Astrocyte (in vitro differentiated cells and primary cell): ENCODE results near the gene PCNX4. TPM values are rescaled to one million over a fixed set of nuclear protein-coding genes. Genes with fewer than 3 reads are reported as not detected.

Source experiments
- DNase-seq: peaks from one replicate; pipeline ENCODE4 v3.0.0-alpha.2; 2010; ENCODE audit warnings: low read depth
- FAIRE-seq: peaks from 2 replicates; lab custom pipeline; 2011; peaks lifted over from hg19 to GRCh38; lab: Jason Lieb, UNC
- H2AFZ ChIP-seq: 2 replicates; pipeline ENCODE4 v1.6.0; 2012; ENCODE audit warnings: low read depth, low read length, inconsistent platforms
- H3K27ac ChIP-seq: 2 replicates; pipeline ENCODE4 v1.5.1; 2011; ENCODE audit warnings: low read depth, low read length, inconsistent platforms
- H3K27me3 ChIP-seq: 2 replicates; pipeline ENCODE4 v1.6.0; 2011; ENCODE audit warnings: low read length, inconsistent platforms; ENCODE audit not compliant: insufficient read depth
- H3K36me3 ChIP-seq: 2 replicates; pipeline ENCODE4 v1.5.1; 2011; ENCODE audit warnings: low read length, inconsistent platforms; ENCODE audit not compliant: insufficient read depth
- H3K4me1 ChIP-seq: 2 replicates; pipeline ENCODE4 v1.5.1; 2011; ENCODE audit warnings: low read length, inconsistent platforms; ENCODE audit not compliant: insufficient read depth
- H3K4me2 ChIP-seq: 2 replicates; pipeline ENCODE4 v1.6.0; 2012; ENCODE audit warnings: low read length, inconsistent platforms
- H3K4me3 ChIP-seq: 2 replicates; pipeline ENCODE4 v1.5.1; 2011; ENCODE audit warnings: low read depth, mild to moderate bottlenecking, low read length, inconsistent platforms; ENCODE audit not compliant: insufficient read depth
- H3K79me2 ChIP-seq: 2 replicates; pipeline ENCODE4 v1.6.0; 2012; ENCODE audit warnings: mild to moderate bottlenecking, low read length, inconsistent platforms; ENCODE audit not compliant: insufficient read depth
- H3K9ac ChIP-seq: 2 replicates; pipeline ENCODE4 v1.6.0; 2012; ENCODE audit warnings: mild to moderate bottlenecking, low read length, inconsistent platforms
- H3K9me3 ChIP-seq: 2 replicates; pipeline ENCODE4 v1.5.1; 2012; ENCODE audit warnings: low read depth, mild to moderate bottlenecking, low read length, inconsistent platforms; ENCODE audit not compliant: insufficient read depth
- H4K20me1 ChIP-seq: 2 replicates; pipeline ENCODE4 v1.6.0; 2012; ENCODE audit warnings: low read length, inconsistent platforms; ENCODE audit not compliant: insufficient read depth
- H3K27ac Mint-ChIP-seq: one replicate; pipeline ENCODE4 v1.8.0; 2021; ENCODE audit warnings: mild to moderate bottlenecking, mixed read lengths; ENCODE audit not compliant: unreplicated experiment
- H3K27me3 Mint-ChIP-seq: one replicate; pipeline ENCODE4 v1.8.0; 2021; ENCODE audit warnings: low read depth, mixed read lengths; ENCODE audit not compliant: unreplicated experiment
- H3K36me3 Mint-ChIP-seq: one replicate; pipeline ENCODE4 v1.8.0; 2021; ENCODE audit warnings: low read depth, mixed read lengths; ENCODE audit not compliant: unreplicated experiment
- H3K4me1 Mint-ChIP-seq: one replicate; pipeline ENCODE4 v1.8.0; 2021; ENCODE audit warnings: low read depth, mixed read lengths; ENCODE audit not compliant: unreplicated experiment
- H3K4me3 Mint-ChIP-seq: one replicate; pipeline ENCODE4 v1.8.0; 2021; ENCODE audit warnings: mild to moderate bottlenecking, moderate library complexity, mixed read lengths; ENCODE audit not compliant: unreplicated experiment
- H3K9me3 Mint-ChIP-seq: one replicate; pipeline ENCODE4 v1.8.0; 2021; ENCODE audit warnings: mild to moderate bottlenecking, mixed read lengths; ENCODE audit not compliant: unreplicated experiment
- CTCF ChIP-seq: IDR thresholded peaks from 2 replicates; pipeline ENCODE4 v1.5.1; 2011; ENCODE audit warnings: low read depth, mild to moderate bottlenecking, inconsistent platforms, low read length, moderate library complexity; ENCODE audit not compliant: insufficient read depth
- EZH2 ChIP-seq: IDR thresholded peaks from 2 replicates; pipeline ENCODE4 v1.6.1; 2012; ENCODE audit warnings: mild to moderate bottlenecking, low read length, inconsistent platforms; ENCODE audit not compliant: insufficient read depth
- total RNA-seq: library from RNA; stranded (reverse); gene quantifications from 2 replicates; pipeline ENCODE4 v1.2.1, GENCODE V29; 2021

Gene PCNX4
- total RNA-seq, 1 donor from 2014 or later: 71.3 TPM

GRCh38 chr14:60170948-60171347 is 79.2 kb downstream of the PCNX4 start:
- H4K20me1 ChIP-seq: no peaks in the 10 kb centered on the region
- no peaks in the 10 kb centered on the region for H3K9me3 Mint-ChIP-seq
- no peak overlapping the region for H3K4me3 Mint-ChIP-seq

GRCh38 chr14:60171690-60172089 is 80.0 kb downstream of the PCNX4 start:
- no peak for FAIRE-seq
- no peaks in the 10 kb centered on the region for H3K36me3 Mint-ChIP-seq
- no peak overlapping the region for H3K27ac ChIP-seq

More at GRCh38 chr14:60170948-60171347, 79.2 kb downstream of the PCNX4 start:
- no peak overlapping the region for H3K27ac ChIP-seq
- Mint-ChIP-seq H3K27ac (no peak overlapping the region), H3K4me1 (no peaks in the 10 kb centered on the region), H3K36me3 (no peaks in the 10 kb centered on the region), H3K27me3 (no peaks in the 10 kb centered on the region)
- H3K4me1 ChIP-seq: peaks cover under 1% of the 10 kb centered on the region
- DNase-seq (no peak), FAIRE-seq (no peak)
- no peak for TF ChIP-seq EZH2
- no peak for TF ChIP-seq CTCF
- no peak overlapping the region for H3K9ac ChIP-seq
- no peaks in the 10 kb centered on the region for H3K9me3 ChIP-seq
- no peak overlapping the region for H2AFZ ChIP-seq
- no peaks in the 10 kb centered on the region for H3K36me3 ChIP-seq
- no peaks in the 10 kb centered on the region for H3K79me2 ChIP-seq
- H3K4me2 ChIP-seq: no peak overlapping the region
- peaks cover 2% of the 10 kb centered on the region for H3K27me3 ChIP-seq
- no peak overlapping the region for H3K4me3 ChIP-seq

More at GRCh38 chr14:60171690-60172089, 80.0 kb downstream of the PCNX4 start:
- H3K4me3 Mint-ChIP-seq: no peak overlapping the region
- no peak overlapping the region for H3K27ac Mint-ChIP-seq
- Histone ChIP-seq H4K20me1 (no peaks in the 10 kb centered on the region), H3K9me3 (no peaks in the 10 kb centered on the region), H3K4me3 (no peak overlapping the region), H2AFZ (no peak overlapping the region), H3K4me1 (no peaks in the 10 kb centered on the region), H3K27me3 (peaks cover 2% of the 10 kb centered on the region), H3K36me3 (no peaks in the 10 kb centered on the region), H3K4me2 (no peak overlapping the region), H3K9ac (no peak overlapping the region), H3K79me2 (no peaks in the 10 kb centered on the region)
- no peaks in the 10 kb centered on the region for H3K9me3 Mint-ChIP-seq
- no peaks in the 10 kb centered on the region for H3K4me1 Mint-ChIP-seq
- no peak for DNase-seq
- no peaks in the 10 kb centered on the region for H3K27me3 Mint-ChIP-seq
- TF ChIP-seq EZH2: no peak
- no peak for TF ChIP-seq CTCF
